ENCODE measurements around the gene ZC3H6. TPM values are rescaled to one million over a fixed set of nuclear protein-coding genes. Genes with fewer than 3 reads are reported as not detected.

Gene ZC3H6
- total RNA-seq, 1 experiment from 2014 or later: 18.6 TPM

DNA sequence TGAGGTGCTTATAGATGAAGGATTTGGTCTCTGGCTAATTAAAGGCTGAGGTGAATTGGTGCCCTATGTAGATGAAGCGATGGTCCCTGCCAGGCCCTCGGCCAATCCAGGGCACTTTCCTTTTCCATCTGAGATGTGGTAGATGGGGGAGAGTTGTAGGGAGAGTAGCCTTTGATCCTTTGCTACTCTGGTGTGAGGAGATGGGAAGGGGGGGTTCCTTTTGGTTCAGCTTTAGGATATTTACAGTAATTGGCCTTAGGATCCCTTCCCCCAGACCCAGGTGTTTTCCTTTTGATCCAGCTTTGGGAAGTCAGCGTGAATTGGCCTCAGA lies 15.1 kb upstream of the ZC3H6 start:
- Mint-ChIP-seq H3K27me3 (ENCODE audit: insufficient read depth, unreplicated experiment) (no peaks in the 10 kb centered on the region), H3K9me3 (ENCODE audit: unreplicated experiment) (no peaks in the 10 kb centered on the region), H3K4me3 (ENCODE audit: unreplicated experiment) (no peak overlapping the region), H3K4me1 (ENCODE audit: insufficient read depth, unreplicated experiment) (peaks cover 6% of the 10 kb centered on the region), H3K27ac (ENCODE audit: low read depth, unreplicated experiment) (no peak overlapping the region), H3K36me3 (ENCODE audit: insufficient read depth, unreplicated experiment) (no peaks in the 10 kb centered on the region)
- DNase-seq (ENCODE audit: unreplicated experiment): no peak
- POLR2A ChIA-PET: interaction anchor here (0.9 to 2.7 kb wide), 4 partner anchors 9 to 16 kb away, joined by 4 to 18 read pairs (median 6); no protein-coding TSS in a partner anchor
- intact Hi-C loops (cut with micrococcal nuclease): no loop called here
- no TSS peak for BruUV-seq (replicated peaks)
- TF ChIP-seq, protein P1, sequence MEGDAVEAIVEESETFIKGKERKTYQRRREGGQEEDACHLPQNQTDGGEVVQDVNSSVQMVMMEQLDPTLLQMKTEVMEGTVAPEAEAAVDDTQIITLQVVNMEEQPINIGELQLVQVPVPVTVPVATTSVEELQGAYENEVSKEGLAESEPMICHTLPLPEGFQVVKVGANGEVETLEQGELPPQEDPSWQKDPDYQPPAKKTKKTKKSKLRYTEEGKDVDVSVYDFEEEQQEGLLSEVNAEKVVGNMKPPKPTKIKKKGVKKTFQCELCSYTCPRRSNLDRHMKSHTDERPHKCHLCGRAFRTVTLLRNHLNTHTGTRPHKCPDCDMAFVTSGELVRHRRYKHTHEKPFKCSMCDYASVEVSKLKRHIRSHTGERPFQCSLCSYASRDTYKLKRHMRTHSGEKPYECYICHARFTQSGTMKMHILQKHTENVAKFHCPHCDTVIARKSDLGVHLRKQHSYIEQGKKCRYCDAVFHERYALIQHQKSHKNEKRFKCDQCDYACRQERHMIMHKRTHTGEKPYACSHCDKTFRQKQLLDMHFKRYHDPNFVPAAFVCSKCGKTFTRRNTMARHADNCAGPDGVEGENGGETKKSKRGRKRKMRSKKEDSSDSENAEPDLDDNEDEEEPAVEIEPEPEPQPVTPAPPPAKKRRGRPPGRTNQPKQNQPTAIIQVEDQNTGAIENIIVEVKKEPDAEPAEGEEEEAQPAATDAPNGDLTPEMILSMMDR (IDR thresholded peaks at IDR 0.05; ENCODE audit: unreplicated experiment): no peak
- CTCF ChIA-PET: interaction anchor here (0.5 to 2.9 kb wide), 7 partner anchors 9 to 434 kb away, joined by 3 to 15 read pairs (median 4); no protein-coding TSS in a partner anchor

DNA sequence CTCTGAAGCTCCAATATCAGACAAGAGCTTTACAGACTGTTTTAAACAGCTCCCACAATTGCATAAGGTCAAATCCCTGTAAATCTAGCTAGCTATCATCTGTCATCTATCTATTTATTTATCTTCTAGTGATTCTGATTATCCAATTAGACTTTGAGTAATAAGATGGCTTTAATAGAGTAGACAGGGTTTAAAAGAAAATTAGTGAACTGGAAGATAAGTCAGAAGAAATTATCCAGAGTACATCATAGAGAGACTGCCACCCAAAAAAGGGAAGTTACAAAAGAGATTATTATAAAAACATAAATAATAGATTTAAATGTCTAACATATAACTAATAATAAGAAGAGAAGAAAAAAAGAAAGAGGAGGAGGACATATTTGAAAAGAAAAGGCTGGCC lies 12.5 kb upstream of the ZC3H6 start:
- H3K27me3 Mint-ChIP-seq (ENCODE audit: insufficient read depth, unreplicated experiment): no peaks in the 10 kb centered on the region
- DNase-seq (ENCODE audit: unreplicated experiment): no peak
- H3K36me3 Mint-ChIP-seq (ENCODE audit: insufficient read depth, unreplicated experiment): no peaks in the 10 kb centered on the region
- H3K4me3 Mint-ChIP-seq (ENCODE audit: unreplicated experiment): no peak overlapping the region
- TF ChIP-seq, protein P1 (IDR thresholded peaks at IDR 0.05; ENCODE audit: unreplicated experiment): no peak
- POLR2A ChIA-PET: no interaction called here
- no peaks in the 10 kb centered on the region for H3K9me3 Mint-ChIP-seq (ENCODE audit: unreplicated experiment)
- H3K27ac Mint-ChIP-seq (ENCODE audit: low read depth, unreplicated experiment): no peak overlapping the region
- H3K4me1 Mint-ChIP-seq (ENCODE audit: insufficient read depth, unreplicated experiment): peaks cover 6% of the 10 kb centered on the region
- intact Hi-C loops (cut with micrococcal nuclease): no loop called here
- no TSS peak for BruUV-seq (replicated peaks)
- CTCF ChIA-PET: interaction anchor here (0.6 to 0.7 kb wide), 2 partner anchors 14 to 79 kb away, joined by 3 read pairs; no protein-coding TSS in a partner anchor

DNA sequence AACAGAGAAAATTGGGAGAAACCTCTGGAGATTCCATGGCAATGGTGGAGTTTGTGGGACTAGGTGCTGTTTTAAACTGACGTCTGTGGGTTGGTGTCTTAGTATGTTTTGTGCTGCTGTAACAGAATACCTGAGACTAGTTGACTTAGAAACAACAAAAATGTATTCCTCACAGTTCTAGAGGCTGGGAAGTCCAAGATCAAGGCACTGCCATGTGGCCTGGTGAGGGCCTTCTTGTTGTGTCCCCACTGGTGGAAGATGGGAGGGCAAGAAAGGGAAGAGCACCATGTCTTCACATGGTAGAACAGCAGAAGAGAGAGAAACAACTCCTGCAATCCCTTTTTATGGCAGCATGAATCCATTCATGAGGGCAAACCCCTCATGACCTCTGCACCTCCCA lies 6.8 kb upstream of the ZC3H6 start:
- TF ChIP-seq, protein P1 (IDR thresholded peaks at IDR 0.05; ENCODE audit: unreplicated experiment): no peak
- Mint-ChIP-seq H3K27me3 (ENCODE audit: insufficient read depth, unreplicated experiment) (no peaks in the 10 kb centered on the region), H3K4me3 (ENCODE audit: unreplicated experiment) (no peak overlapping the region), H3K27ac (ENCODE audit: low read depth, unreplicated experiment) (no peak overlapping the region), H3K4me1 (ENCODE audit: insufficient read depth, unreplicated experiment) (no peaks in the 10 kb centered on the region), H3K36me3 (ENCODE audit: insufficient read depth, unreplicated experiment) (no peaks in the 10 kb centered on the region), H3K9me3 (ENCODE audit: unreplicated experiment) (peaks cover 9% of the 10 kb centered on the region)
- no peak for DNase-seq (ENCODE audit: unreplicated experiment)
- ChIA-PET POLR2A (interaction anchor here (0.8 to 1.4 kb wide), 3 partner anchors 9 to 315 kb away, joined by 3 to 7 read pairs (median 3); no protein-coding TSS in a partner anchor), CTCF (interaction anchor here (0.7 to 1.4 kb wide), 2 partner anchors 9 to 82 kb away, joined by 3 to 6 read pairs; no protein-coding TSS in a partner anchor)
- BruUV-seq (replicated peaks): no TSS peak
- intact Hi-C loops (cut with micrococcal nuclease): no loop called here

DNA sequence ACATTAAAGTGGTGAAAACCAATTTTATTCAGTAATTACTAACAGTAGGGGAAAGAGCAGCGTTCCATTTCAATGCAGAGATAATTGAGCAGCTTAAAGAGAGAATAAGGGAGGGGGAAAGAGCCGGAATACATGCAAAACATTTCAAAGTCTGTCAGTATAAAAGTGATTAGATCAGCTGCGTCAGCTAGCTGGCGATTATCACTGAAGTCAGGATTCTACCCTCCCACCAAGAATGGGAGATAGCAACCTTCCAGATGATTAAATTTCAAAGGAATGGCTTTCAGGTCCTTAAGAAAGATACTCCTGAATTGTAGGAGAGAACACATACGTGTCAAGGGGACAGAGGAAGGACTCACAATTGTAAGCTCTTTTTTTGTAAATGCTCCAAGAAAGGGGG lies 2.7 kb upstream of the ZC3H6 start:
- Mint-ChIP-seq H3K9me3 (ENCODE audit: unreplicated experiment) (peaks cover 9% of the 10 kb centered on the region), H3K36me3 (ENCODE audit: insufficient read depth, unreplicated experiment) (peaks cover 9% of the 10 kb centered on the region), H3K27me3 (ENCODE audit: insufficient read depth, unreplicated experiment) (no peaks in the 10 kb centered on the region), H3K4me1 (ENCODE audit: insufficient read depth, unreplicated experiment) (no peaks in the 10 kb centered on the region), H3K4me3 (ENCODE audit: unreplicated experiment) (no peak overlapping the region), H3K27ac (ENCODE audit: low read depth, unreplicated experiment) (no peak overlapping the region)
- ChIA-PET POLR2A (interaction anchor here (1.5 kb wide), 1 partner anchor 13 kb away, joined by 4 read pairs; no protein-coding TSS in a partner anchor), CTCF (interaction anchor here (0.8 kb wide), 1 partner anchor 13 kb away, joined by 3 read pairs; no protein-coding TSS in a partner anchor)
- TF ChIP-seq, protein P1 (IDR thresholded peaks at IDR 0.05; ENCODE audit: unreplicated experiment): no peak
- intact Hi-C loops (cut with micrococcal nuclease): no loop called here
- DNase-seq (ENCODE audit: unreplicated experiment): no peak
- BruUV-seq (replicated peaks): no TSS peak
